ENCODE data around the gene SSBP4.

The SSBP4 gene

GRCh38 chr19:18470787-18471186 is 51.6 kb downstream of the SSBP4 start:
- no peak for TF ChIP-seq CEBPB (IDR thresholded peaks at IDR 0.05)
- TF ChIP-seq YY1 (IDR thresholded peaks at IDR 0.05; ENCODE audit: low read depth): no peak
- TF ChIP-seq REST (IDR thresholded peaks at IDR 0.05; ENCODE audit: low read depth): no peak
- TF ChIP-seq EP300 (IDR thresholded peaks at IDR 0.05; ENCODE audit: borderline replicate concordance): no peak
- no peak for TF ChIP-seq EGR1 (IDR thresholded peaks at IDR 0.05)
- TF ChIP-seq MAX (IDR thresholded peaks at IDR 0.05): no peak
- TF ChIP-seq ZBTB7A (IDR thresholded peaks at IDR 0.05; ENCODE audit: low read depth): no peak
- no peak for TF ChIP-seq CREB1 (IDR thresholded peaks at IDR 0.05; ENCODE audit: low read depth)
- no peak for TF ChIP-seq FOXM1 (IDR thresholded peaks at IDR 0.05; ENCODE audit: borderline replicate concordance, low read depth)

GRCh38 chr19:18473003-18473705 is 54.0 kb downstream of the SSBP4 start:
- no peak for TF ChIP-seq CREB1 (IDR thresholded peaks at IDR 0.05; ENCODE audit: low read depth)
- TF ChIP-seq CEBPB (IDR thresholded peaks at IDR 0.05): no peak
- no peak for TF ChIP-seq USF1 (IDR thresholded peaks at IDR 0.05)
- no peak for TF ChIP-seq RAD21 (IDR thresholded peaks at IDR 0.05; ENCODE audit: low read depth)
- TF ChIP-seq MAX (IDR thresholded peaks at IDR 0.05): no peak
- no peak for TF ChIP-seq NFIC (IDR thresholded peaks at IDR 0.05)
- TF ChIP-seq EGR1 (IDR thresholded peaks at IDR 0.05): no peak
- TF ChIP-seq TEAD4 (IDR thresholded peaks at IDR 0.05): no peak
- no peak for TF ChIP-seq EP300 (IDR thresholded peaks at IDR 0.05; ENCODE audit: borderline replicate concordance)
- no peak for TF ChIP-seq TAF1 (IDR thresholded peaks at IDR 0.05; ENCODE audit: low read depth)
- no peak for TF ChIP-seq FOXM1 (IDR thresholded peaks at IDR 0.05; ENCODE audit: borderline replicate concordance, low read depth)

GRCh38 chr19:18473706-18474087 is 54.5 kb downstream of the SSBP4 start:
- no peak for TF ChIP-seq REST (IDR thresholded peaks at IDR 0.05; ENCODE audit: low read depth)
- no peak for TF ChIP-seq MAX (IDR thresholded peaks at IDR 0.05)
- TF ChIP-seq YY1 (IDR thresholded peaks at IDR 0.05; ENCODE audit: low read depth): no peak
- no peak for TF ChIP-seq TAF1 (IDR thresholded peaks at IDR 0.05; ENCODE audit: low read depth)
- TF ChIP-seq CREB1 (IDR thresholded peaks at IDR 0.05; ENCODE audit: low read depth): no peak
- no peak for TF ChIP-seq NFIC (IDR thresholded peaks at IDR 0.05)
- no peak for TF ChIP-seq EP300 (IDR thresholded peaks at IDR 0.05; ENCODE audit: borderline replicate concordance)
- TF ChIP-seq TCF12 (IDR thresholded peaks at IDR 0.05; ENCODE audit: low read depth): no peak
- TF ChIP-seq RAD21 (IDR thresholded peaks at IDR 0.05; ENCODE audit: low read depth): no peak

GRCh38 chr19:18474366-18474887 is 55.2 kb downstream of the SSBP4 start:
- no peak for TF ChIP-seq EGR1 (IDR thresholded peaks at IDR 0.05)

- TF ChIP-seq ZBTB7A (IDR thresholded peaks at IDR 0.05; ENCODE audit: low read depth) (no peak), USF1 (IDR thresholded peaks at IDR 0.05) (no peak), TAF1 (IDR thresholded peaks at IDR 0.05; ENCODE audit: low read depth) (no peak), MAX (IDR thresholded peaks at IDR 0.05) (no peak), CEBPB (IDR thresholded peaks at IDR 0.05) (no peak)
These were observed 55.8 kb downstream of the SSBP4 start for GRCh38 chr19:18475004-18475453.

GRCh38 chr19:18475762-18476331 is 56.6 kb downstream of the SSBP4 start:
- TF ChIP-seq CEBPB (IDR thresholded peaks at IDR 0.05) (no peak), ZBTB7A (IDR thresholded peaks at IDR 0.05; ENCODE audit: low read depth) (no peak), MAX (IDR thresholded peaks at IDR 0.05) (no peak), TCF12 (IDR thresholded peaks at IDR 0.05; ENCODE audit: low read depth) (no peak), REST (IDR thresholded peaks at IDR 0.05; ENCODE audit: low read depth) (no peak)

All from Ishikawa (cell line).